B cell (primary cell): ENCODE data around the gene KIAA1191. TPM values are rescaled to one million over a fixed set of nuclear protein-coding genes. Genes with fewer than 3 reads are reported as not detected.

ENCODE experiments used
- ATAC-seq: fragments of 200-7000 bp; cut with Tn5 transposase; one replicate; pipeline ENCODE4 v1.10.0; 2021; ENCODE audit warnings: low read depth, mild to moderate bottlenecking, moderate number of reproducible peaks, moderate library complexity
- CTCF ChIA-PET: fragments of 350-600 bp; sonication (Branson Sonifier 250); formaldehyde crosslinking; loops from one replicate; lab custom pipeline; 2021; ENCODE audit warnings: antibody characterized with exemption, inconsistent platforms; lab: Charles Lee
- POLR2A ChIA-PET: fragments of 350-600 bp; sonication (Branson Sonifier 250); formaldehyde crosslinking; loops from one replicate; lab custom pipeline; 2021; ENCODE audit warnings: antibody characterized with exemption; lab: Charles Lee
- DNase-seq: peaks from one replicate; pipeline ENCODE4 v3.0.0; 2013
- H2AFZ ChIP-seq: 2 replicates; pipeline ENCODE4 v1.6.1; 2012; ENCODE audit warnings: mild to moderate bottlenecking, low read depth, low read length; ENCODE audit not compliant: insufficient read depth, poor library complexity, severe bottlenecking
- H3K27ac ChIP-seq, 2 donors: 1 replicate in 1 of 2; 2 replicates in 1 of 2; pipeline ENCODE4 v1.5.1; 2012 to 2013; ENCODE audit warnings: low read length in 2 of 2, mild to moderate bottlenecking in 2 of 2, moderate library complexity in 1 of 2
- H3K27me3 ChIP-seq, 4 experiments: fragments of 200-600 bp in 1 of 4; sonication (generic) in 1 of 4; replicated peaks in 1 of 4; 1 replicate in 2 of 4; 2 replicates in 2 of 4; pipeline versions ENCODE4 v1.6.1 to v1.7.0; 2013 to 2016; ENCODE audit warnings: low read length in 3 of 4, mild to moderate bottlenecking in 2 of 4, mixed read lengths in 1 of 4, moderate library complexity in 1 of 4; ENCODE audit not compliant: insufficient read depth in 4 of 4, control insufficient read depth in 3 of 4; ENCODE audit errors: control extremely low read depth in 1 of 4
- H3K36me3 ChIP-seq, 2 experiments: replicated peaks in 1 of 2; 1 replicate in 1 of 2; 2 replicates in 1 of 2; pipeline versions ENCODE4 v1.6.1 to v1.7.1; 2013; ENCODE audit warnings: low read length in 1 of 2; ENCODE audit not compliant: insufficient read depth in 2 of 2, control insufficient read depth in 1 of 2; ENCODE audit errors: control extremely low read depth in 1 of 2, extremely low read depth in 1 of 2
- H3K4me1 ChIP-seq, 2 donors: fragments of 200-600 bp in 1 of 2; sonication (generic) in 1 of 2; 1 replicate in 1 of 2; 2 replicates in 1 of 2; pipeline versions ENCODE4 v1.5.1 to v1.6.1; 2013 to 2017; ENCODE audit warnings: low read length in 2 of 2; ENCODE audit not compliant: control insufficient read depth in 2 of 2, insufficient read depth in 2 of 2
- H3K4me2 ChIP-seq: replicated peaks from 2 replicates; pipeline ENCODE3; 2012; ENCODE audit warnings: mild to moderate bottlenecking, low read depth, low read length; ENCODE audit not compliant: poor library complexity, severe bottlenecking
- H3K4me3 ChIP-seq, 5 experiments: fragments of 200-600 bp in 1 of 5; sonication (generic) in 1 of 5; 1 replicate in 3 of 5; 2 replicates in 2 of 5; pipeline versions ENCODE4 v1.5.1 to v1.7.0; 2011 to 2016; ENCODE audit warnings: low read length in 4 of 5, mild to moderate bottlenecking in 4 of 5, low read depth in 2 of 5, control low read depth in 1 of 5, moderate library complexity in 1 of 5; ENCODE audit not compliant: insufficient read depth in 1 of 5; ENCODE audit errors: control extremely low read depth in 1 of 5, extremely low read depth in 1 of 5
- H3K79me2 ChIP-seq: fragments of 200-600 bp; sonication (generic); one replicate; pipeline ENCODE4 v1.6.0; 2016; ENCODE audit warnings: low read length; ENCODE audit not compliant: control insufficient read depth, insufficient read depth
- H3K9ac ChIP-seq: fragments of 200-600 bp; sonication (generic); 2 replicates; pipeline ENCODE4 v1.6.1; 2017; ENCODE audit warnings: mild to moderate bottlenecking, low read length, moderate library complexity
- H3K9me3 ChIP-seq, 3 donors: one replicate each; pipeline versions ENCODE4 v1.6.1 to v1.7.1; 2013; ENCODE audit warnings: low read length in 2 of 3; ENCODE audit not compliant: control insufficient read depth in 2 of 3, insufficient read depth in 1 of 3; ENCODE audit errors: control extremely low read depth in 1 of 3
- H4K20me1 ChIP-seq: 2 replicates; pipeline ENCODE4 v1.6.0; 2012; ENCODE audit warnings: mild to moderate bottlenecking, low read length; ENCODE audit not compliant: insufficient read depth, control insufficient read depth, poor library complexity, severe bottlenecking
- H3K27ac Mint-ChIP-seq: one replicate; pipeline ENCODE4 v1.8.0; 2021; ENCODE audit warnings: mixed read lengths
- H3K27me3 Mint-ChIP-seq: one replicate; pipeline ENCODE4 v1.8.0; 2021; ENCODE audit warnings: mixed read lengths
- H3K4me1 Mint-ChIP-seq: one replicate; pipeline ENCODE4 v1.8.0; 2021; ENCODE audit warnings: mixed read lengths
- H3K4me3 Mint-ChIP-seq: one replicate; pipeline ENCODE4 v1.8.0; 2021; ENCODE audit warnings: mixed read lengths
- H3K9me3 Mint-ChIP-seq: one replicate; pipeline ENCODE4 v1.8.0; 2022; ENCODE audit warnings: mixed read lengths; ENCODE audit not compliant: insufficient read depth
- EZH2 ChIP-seq: IDR thresholded peaks from 2 replicates; pipeline ENCODE4 v1.6.1; 2012; ENCODE audit warnings: borderline replicate concordance, low read depth, mild to moderate bottlenecking, moderate library complexity, low read length; ENCODE audit not compliant: insufficient read depth, poor library complexity, severe bottlenecking
- WGBS: methylation state at CpG from one replicate; pipeline ENCODE4 v1.1.5; 2013; ENCODE audit warnings: missing lambda C conversion rate; ENCODE audit not compliant: insufficient coverage; 5-methylcytosine and 5-hydroxymethylcytosine counted together
- intact Hi-C: fragments of 100-400 bp; cut with micrococcal nuclease; formaldehyde crosslinking; loops from one replicate; pipeline ENCODE4 v1.10.0; 2022
- polyA plus RNA-seq: library from polyadenylated mRNA; depleted of rRNA; stranded (reverse); fragments of >200 nt; gene quantifications from 2 replicates; pipeline ENCODE4 v1.2.3, GENCODE V29; 2012
- total RNA-seq, 2 donors: library from RNA; stranded (reverse); fragments of 120-200 nt in 1 of 2; gene quantifications; 1 replicate in 1 of 2; 2 replicates in 1 of 2; pipeline versions ENCODE4 v1.2.3 to v1.2.4, GENCODE V29; 2013 to 2022
- TF ChIP-seq, protein P1 (sequence below): fragments of 200-600 bp; IDR thresholded peaks from one replicate; pipeline ENCODE4 v1.8.0; 2022; ENCODE audit warnings: antibody characterized with exemption, mild to moderate bottlenecking

Gene KIAA1191
- total and polyA plus RNA-seq, 2 donors (not counting 1 experiment from before 2014, with no cell fraction given), result 61.2 to 82.9 TPM

DNA sequence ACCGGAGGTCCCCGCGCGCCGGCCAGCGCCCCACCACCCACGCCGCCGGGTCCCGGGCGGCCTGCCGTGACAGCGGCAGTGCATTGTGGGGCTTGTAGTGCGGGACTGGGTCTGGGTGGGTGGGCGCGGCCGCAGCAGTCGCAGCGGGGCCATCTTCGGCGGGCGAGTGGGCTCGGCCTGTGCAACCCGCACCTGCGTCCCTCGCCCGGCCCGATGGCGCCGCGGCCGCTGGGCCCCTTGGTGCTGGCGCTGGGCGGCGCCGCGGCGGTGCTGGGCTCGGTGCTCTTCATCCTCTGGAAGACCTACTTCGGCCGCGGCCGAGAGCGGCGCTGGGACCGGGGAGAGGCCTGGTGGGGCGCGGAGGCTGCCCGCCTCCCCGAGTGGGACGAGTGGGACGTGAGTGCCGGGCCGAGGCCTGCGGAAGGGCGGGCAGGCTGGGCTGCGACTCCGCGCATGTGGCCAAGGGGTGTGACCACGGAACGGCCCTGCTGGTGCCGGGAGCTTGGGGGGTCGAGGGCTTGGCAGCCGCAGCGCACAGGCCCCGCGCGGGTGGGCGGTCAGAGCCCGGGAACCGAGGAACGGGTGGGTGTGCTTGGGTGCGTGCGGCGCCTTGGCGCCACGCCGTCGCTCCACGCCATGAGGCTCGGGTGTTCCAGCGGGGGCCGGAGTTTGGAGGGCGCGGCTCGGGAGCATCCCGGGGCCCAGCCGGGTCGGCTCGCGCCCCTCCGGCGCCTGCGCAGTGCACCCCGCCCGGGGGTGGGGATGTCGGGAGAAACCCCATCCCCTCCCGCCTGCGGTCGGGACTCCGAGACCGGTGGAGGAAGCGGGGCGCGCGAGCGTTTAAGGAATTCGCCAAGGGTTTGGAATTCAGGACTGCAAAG, 4.0 kb upstream of the KIAA1191 start, which contains the start of gene ARL10:
Gene ARL10, plus strand, starts transcription at position 137 of the 881 bp plus-strand sequence. Its CDS starts 77 bp downstream, at position 214.
- peak within 1 kb of the TSS; percentile 88 for H2AFZ ChIP-seq

More for the DNA sequence above, 4.0 kb upstream of the KIAA1191 start, which contains the start of gene ARL10:
- CTCF ChIA-PET, result interaction anchor here (1.2 kb wide), 1 partner anchor 24 kb away, joined by 3 read pairs; no protein-coding TSS in a partner anchor
- Histone ChIP-seq H3K36me3 (peaks cover 0 to 15% of the 10 kb centered on the region in 2 experiments), H3K4me3 (peak within 1 kb of the TSS; percentile 23 to 73 (median 66)), H3K27ac (peak within 1 kb of the TSS; percentile 42 to 51), H3K27me3 (no peaks in the 10 kb centered on the region), H3K4me2 (peak within 1 kb of the TSS; percentile 89), H3K9ac (peak within 1 kb of the TSS; percentile 68), H3K4me1 (peaks cover 17 to 28% of the 10 kb centered on the region in 2 donors), H3K79me2 (peaks cover 8% of the 10 kb centered on the region), H3K9me3 (no peaks in the 10 kb centered on the region), H4K20me1 (peaks cover 5% of the 10 kb centered on the region)
- no peaks in the 10 kb centered on the region for H3K27me3 Mint-ChIP-seq
- H3K4me1 Mint-ChIP-seq, result peaks cover 31% of the 10 kb centered on the region
- DNase-seq (peak; percentile 68), ATAC-seq (peak; percentile 39)
- peak within 1 kb of the TSS; percentile 72 for H3K27ac Mint-ChIP-seq
- WGBS, result under 1% methylated on average over 104 of the region's 108 CpGs
- POLR2A ChIA-PET, result interaction anchor here (0.5 kb wide), 1 partner anchor 24 kb away, joined by 5 read pairs; no protein-coding TSS in a partner anchor
- no peaks in the 10 kb centered on the region for H3K9me3 Mint-ChIP-seq
- TF ChIP-seq EZH2, result no peak
- TF ChIP-seq, protein P1, sequence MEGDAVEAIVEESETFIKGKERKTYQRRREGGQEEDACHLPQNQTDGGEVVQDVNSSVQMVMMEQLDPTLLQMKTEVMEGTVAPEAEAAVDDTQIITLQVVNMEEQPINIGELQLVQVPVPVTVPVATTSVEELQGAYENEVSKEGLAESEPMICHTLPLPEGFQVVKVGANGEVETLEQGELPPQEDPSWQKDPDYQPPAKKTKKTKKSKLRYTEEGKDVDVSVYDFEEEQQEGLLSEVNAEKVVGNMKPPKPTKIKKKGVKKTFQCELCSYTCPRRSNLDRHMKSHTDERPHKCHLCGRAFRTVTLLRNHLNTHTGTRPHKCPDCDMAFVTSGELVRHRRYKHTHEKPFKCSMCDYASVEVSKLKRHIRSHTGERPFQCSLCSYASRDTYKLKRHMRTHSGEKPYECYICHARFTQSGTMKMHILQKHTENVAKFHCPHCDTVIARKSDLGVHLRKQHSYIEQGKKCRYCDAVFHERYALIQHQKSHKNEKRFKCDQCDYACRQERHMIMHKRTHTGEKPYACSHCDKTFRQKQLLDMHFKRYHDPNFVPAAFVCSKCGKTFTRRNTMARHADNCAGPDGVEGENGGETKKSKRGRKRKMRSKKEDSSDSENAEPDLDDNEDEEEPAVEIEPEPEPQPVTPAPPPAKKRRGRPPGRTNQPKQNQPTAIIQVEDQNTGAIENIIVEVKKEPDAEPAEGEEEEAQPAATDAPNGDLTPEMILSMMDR, result no peak
- peak within 1 kb of the TSS; percentile 88 for H3K4me3 Mint-ChIP-seq
- intact Hi-C loops, result loop anchor here (1.0 kb wide), 1 partner anchor 24 kb away; no protein-coding TSS in a partner anchor
